ENCODE measurements around the gene NOL11.

DNA sequence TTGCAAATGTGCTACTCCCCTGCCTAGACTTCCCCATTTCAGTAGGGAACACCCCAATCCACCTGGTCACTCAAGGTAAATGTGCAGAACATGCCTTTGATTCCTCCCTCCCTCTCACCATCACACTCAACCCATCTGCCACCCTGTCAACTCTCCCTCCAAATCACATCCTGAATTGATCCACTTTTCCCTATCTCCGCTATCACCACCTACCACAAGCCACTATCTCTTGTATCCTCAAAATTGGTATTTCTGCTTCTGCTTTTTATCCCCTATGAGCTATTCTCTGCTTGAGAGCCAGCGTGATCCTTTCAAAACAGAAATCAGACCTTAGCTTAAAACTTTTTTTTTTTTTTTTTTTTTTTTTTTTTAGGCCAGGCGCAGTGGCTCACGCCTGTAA is 5.4 kb upstream of the NOL11 start:
- TF ChIP-seq ZNF292 (tag by site-specific recombination; IDR thresholded peaks at IDR 0.05; ENCODE audit: borderline replicate concordance, low read depth): no peak
- TF ChIP-seq, protein P1, sequence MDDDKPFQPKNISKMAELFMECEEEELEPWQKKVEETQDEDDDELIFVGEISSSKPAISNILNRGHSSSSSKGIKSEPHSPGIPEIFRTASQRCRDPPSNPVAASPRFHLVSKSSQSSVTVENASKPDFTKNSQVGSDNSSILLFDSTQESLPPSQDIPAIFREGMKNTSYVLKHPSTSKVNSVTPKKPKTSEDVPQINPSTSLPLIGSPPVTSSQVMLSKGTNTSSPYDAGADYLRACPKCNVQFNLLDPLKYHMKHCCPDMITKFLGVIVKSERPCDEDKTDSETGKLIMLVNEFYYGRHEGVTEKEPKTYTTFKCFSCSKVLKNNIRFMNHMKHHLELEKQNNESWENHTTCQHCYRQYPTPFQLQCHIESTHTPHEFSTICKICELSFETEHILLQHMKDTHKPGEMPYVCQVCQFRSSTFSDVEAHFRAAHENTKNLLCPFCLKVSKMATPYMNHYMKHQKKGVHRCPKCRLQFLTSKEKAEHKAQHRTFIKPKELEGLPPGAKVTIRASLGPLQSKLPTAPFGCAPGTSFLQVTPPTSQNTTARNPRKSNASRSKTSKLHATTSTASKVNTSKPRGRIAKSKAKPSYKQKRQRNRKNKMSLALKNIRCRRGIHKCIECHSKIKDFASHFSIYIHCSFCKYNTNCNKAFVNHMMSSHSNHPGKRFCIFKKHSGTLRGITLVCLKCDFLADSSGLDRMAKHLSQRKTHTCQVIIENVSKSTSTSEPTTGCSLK (tag by site-specific recombination; IDR thresholded peaks at IDR 0.05): no peak
- TF ChIP-seq ZNF148 (tag by site-specific recombination; IDR thresholded peaks at IDR 0.05; ENCODE audit: borderline replicate concordance): no peak
- no peak for TF ChIP-seq PRDM10 (tag by site-specific recombination; IDR thresholded peaks at IDR 0.05)
- TF ChIP-seq ZNF670 (tag by site-specific recombination; IDR thresholded peaks at IDR 0.05; ENCODE audit: low read depth): no peak
- no peak for TF ChIP-seq CTCF (tag by site-specific recombination; IDR thresholded peaks at IDR 0.05)
